H1 (cell line): ENCODE results near the gene MFRP. TPM values are rescaled to one million over a fixed set of nuclear protein-coding genes. Genes with fewer than 3 reads are reported as not detected.

Experiments
- CTCF ChIA-PET: fragments of 300-600 bp; sonication (Branson Sonifier 250); formaldehyde crosslinking; loops from one replicate; lab custom pipeline; 2021; ENCODE audit not compliant: partially characterized antibody; lab: Charles Lee
- POLR2A ChIA-PET: fragments of 300-600 bp; sonication (Branson Sonifier 250); formaldehyde crosslinking; loops from one replicate; lab custom pipeline; 2021; ENCODE audit warnings: inconsistent platforms; ENCODE audit not compliant: partially characterized antibody; lab: Charles Lee
- DNase-seq, 2 experiments: peaks; one replicate each; pipeline versions ENCODE4 v3.0.0 to v3.0.0-alpha.2; 2010 to 2022; ENCODE audit warnings: low spot score in 2 of 2, low read depth in 1 of 2, mixed read lengths in 1 of 2
- FAIRE-seq: peaks from 2 replicates; lab custom pipeline; 2011; peaks lifted over from hg19 to GRCh38; lab: Jason Lieb, UNC
- H2AFZ ChIP-seq: 2 replicates; pipeline ENCODE4 v1.8.1; 2012; ENCODE audit warnings: low read length, inconsistent platforms
- H2AK5ac ChIP-seq: 2 replicates; pipeline ENCODE4 v1.6.1; 2013; ENCODE audit warnings: low read depth, low read length
- H2BK120ac ChIP-seq: replicated peaks from 2 replicates; pipeline ENCODE3; 2013; ENCODE audit warnings: low read depth, low read length, inconsistent platforms
- H2BK12ac ChIP-seq: 2 replicates; pipeline ENCODE4 v1.6.1; 2013; ENCODE audit warnings: low read depth, low read length
- H2BK15ac ChIP-seq: 2 replicates; pipeline ENCODE4 v1.6.1; 2013; ENCODE audit warnings: low read length
- H2BK20ac ChIP-seq: 2 replicates; pipeline ENCODE4 v1.6.1; 2013; ENCODE audit warnings: low read length
- H2BK5ac ChIP-seq: 2 replicates; pipeline ENCODE4 v1.6.1; 2013; ENCODE audit warnings: low read depth, low read length
- H3K14ac ChIP-seq: 2 replicates; pipeline ENCODE4 v1.6.1; 2013; ENCODE audit warnings: inconsistent platforms; ENCODE audit not compliant: insufficient read length
- H3K18ac ChIP-seq: 2 replicates; pipeline ENCODE4 v1.6.1; 2013; ENCODE audit warnings: low read length; ENCODE audit errors: extremely low read depth
- H3K23ac ChIP-seq: 2 replicates; pipeline ENCODE4 v1.6.1; 2013; ENCODE audit warnings: inconsistent platforms; ENCODE audit not compliant: insufficient read length
- H3K23me2 ChIP-seq: 2 replicates; pipeline ENCODE4 v1.6.1; 2013; ENCODE audit warnings: low read depth, low read length
- H3K27ac ChIP-seq: 2 replicates; pipeline ENCODE4 v1.6.1; 2011; ENCODE audit warnings: low read depth, low read length, inconsistent platforms
- H3K27me3 ChIP-seq, 4 experiments: replicated peaks in 1 of 4; 1 replicate in 1 of 4; 2 replicates in 3 of 4; pipeline versions ENCODE4 v1.6.1 to v1.8.1; 2011 to 2013; ENCODE audit warnings: low read length in 3 of 4, mild to moderate bottlenecking in 3 of 4, inconsistent platforms in 2 of 4, mixed read lengths in 2 of 4, moderate library complexity in 1 of 4; ENCODE audit not compliant: control insufficient read depth in 3 of 4, insufficient read depth in 3 of 4; ENCODE audit errors: extremely low read depth in 1 of 4
- H3K36me3 ChIP-seq, 4 experiments: 2 replicates each; pipeline versions ENCODE4 v1.6.1 to v1.8.1; 2011 to 2013; ENCODE audit warnings: mild to moderate bottlenecking in 4 of 4, low read length in 3 of 4, moderate library complexity in 2 of 4, control low read depth in 1 of 4, inconsistent platforms in 1 of 4; ENCODE audit not compliant: insufficient read depth in 4 of 4, control insufficient read depth in 2 of 4
- H3K4ac ChIP-seq: replicated peaks from 2 replicates; pipeline ENCODE3; 2013; ENCODE audit warnings: low read length, low read depth, mixed read lengths, inconsistent platforms; ENCODE audit not compliant: insufficient read length
- H3K4me1 ChIP-seq, 4 experiments: replicated peaks in 1 of 4; 1 replicate in 1 of 4; 2 replicates in 3 of 4; pipeline versions ENCODE4 v1.6.1 to v1.8.1; 2011 to 2013; ENCODE audit warnings: low read length in 3 of 4, inconsistent platforms in 2 of 4, mixed read lengths in 1 of 4; ENCODE audit not compliant: insufficient read depth in 4 of 4, control insufficient read depth in 3 of 4
- H3K4me2 ChIP-seq, 2 experiments: 2 replicates each; pipeline versions ENCODE4 v1.6.1 to v1.8.1; 2011 to 2013; ENCODE audit warnings: low read depth in 2 of 2, low read length in 2 of 2, control low read depth in 1 of 2, inconsistent platforms in 1 of 2, mild to moderate bottlenecking in 1 of 2; ENCODE audit not compliant: insufficient read depth in 1 of 2
- H3K4me3 ChIP-seq, 4 experiments: fragments of 200-600, 300-600 bp in 1 of 4; sonication (generic), shearing (Covaris generic), sonication (Bioruptor Twin) in 1 of 4; 2 replicates each; pipeline versions ENCODE4 v1.5.1 to v1.8.1; 2011 to 2016; ENCODE audit warnings: low read length in 4 of 4, low read depth in 3 of 4, control low read depth in 2 of 4, inconsistent platforms in 2 of 4, mild to moderate bottlenecking in 2 of 4, mixed read lengths in 1 of 4, moderate library complexity in 1 of 4; ENCODE audit not compliant: insufficient read depth in 2 of 4; ENCODE audit errors: extremely low read depth in 1 of 4
- H3K56ac ChIP-seq: replicated peaks from 2 replicates; pipeline ENCODE3; 2013; ENCODE audit warnings: low read depth, mild to moderate bottlenecking, mixed read lengths, low read length, inconsistent platforms; ENCODE audit not compliant: insufficient read length
- H3K79me1 ChIP-seq: 2 replicates; pipeline ENCODE4 v1.6.1; 2013; ENCODE audit warnings: low read depth, low read length, control low read depth
- H3K79me2 ChIP-seq, 2 experiments: 2 replicates each; pipeline versions ENCODE4 v1.6.1 to v1.8.1; 2012 to 2013; ENCODE audit warnings: low read length in 2 of 2, mild to moderate bottlenecking in 2 of 2, inconsistent platforms in 1 of 2; ENCODE audit not compliant: insufficient read depth in 2 of 2, control insufficient read depth in 1 of 2
- H3K9ac ChIP-seq, 4 experiments: replicated peaks in 1 of 4; 1 replicate in 1 of 4; 2 replicates in 3 of 4; pipeline versions ENCODE4 v1.6.1 to v1.8.1; 2011 to 2013; ENCODE audit warnings: low read depth in 3 of 4, low read length in 3 of 4, control low read depth in 2 of 4, mild to moderate bottlenecking in 2 of 4, moderate library complexity in 2 of 4, inconsistent platforms in 1 of 4; ENCODE audit errors: extremely low read depth in 1 of 4
- H3K9me3 ChIP-seq, 2 experiments: 2 replicates each; pipeline versions ENCODE4 v1.6.1 to v1.8.1; 2012 to 2013; ENCODE audit warnings: mild to moderate bottlenecking in 2 of 2, moderate library complexity in 2 of 2, control low read depth in 1 of 2, inconsistent platforms in 1 of 2, low read depth in 1 of 2, low read length in 1 of 2, mixed read lengths in 1 of 2; ENCODE audit not compliant: insufficient read depth in 2 of 2
- H4K20me1 ChIP-seq, 2 experiments: replicated peaks in 1 of 2; 2 replicates each; pipeline versions ENCODE3 to v1.8.1; 2011 to 2013; ENCODE audit warnings: inconsistent platforms in 2 of 2, low read length in 2 of 2, mild to moderate bottlenecking in 1 of 2; ENCODE audit not compliant: insufficient read depth in 2 of 2, control insufficient read depth in 1 of 2
- H4K5ac ChIP-seq: 2 replicates; pipeline ENCODE4 v1.6.1; 2013; ENCODE audit warnings: low read length, low read depth, mixed read lengths, inconsistent platforms; ENCODE audit not compliant: insufficient read length
- H4K8ac ChIP-seq: 2 replicates; pipeline ENCODE4 v1.8.0; 2013; ENCODE audit warnings: mild to moderate bottlenecking, moderate library complexity, low read length, inconsistent platforms; ENCODE audit not compliant: insufficient read depth; ENCODE audit errors: extremely low read depth
- H4K91ac ChIP-seq: replicated peaks from 2 replicates; pipeline ENCODE3; 2013; ENCODE audit warnings: low read length, mixed read lengths, inconsistent platforms; ENCODE audit not compliant: insufficient read length
- POLR2AphosphoS5 ChIP-seq: IDR thresholded peaks from 2 replicates; pipeline ENCODE4 v1.6.1; 2011; ENCODE audit warnings: low read depth, low read length
- RAD21 ChIP-seq, 2 experiments: IDR thresholded peaks in 1 of 2; conservative IDR thresholded peaks in 1 of 2; 2 replicates each; pipeline ENCODE4 v1.6.1; 2011; ENCODE audit warnings: low read depth in 2 of 2, low read length in 2 of 2, improper control_type of control experiment in 1 of 2, inconsistent platforms in 1 of 2, mild to moderate bottlenecking in 1 of 2, moderate library complexity in 1 of 2
- WGBS, 2 experiments: shearing (Covaris generic) in 1 of 2; methylation state at CpG; one replicate each; pipeline versions ENCODE4 v1.1.6 to v1.1.7; 2013 to 2015; ENCODE audit warnings: low lambda C conversion rate in 2 of 2, mixed read lengths in 2 of 2, inconsistent platforms in 1 of 2, low coverage in 1 of 2, missing lambda C conversion rate in 1 of 2; ENCODE audit not compliant: insufficient replicate concordance in 2 of 2, insufficient coverage in 1 of 2, insufficient read length in 1 of 2; ENCODE audit errors: extremely low coverage in 1 of 2, missing lambda C conversion rate in 1 of 2; 5-methylcytosine and 5-hydroxymethylcytosine counted together
- polyA plus RNA-seq, 7 experiments: library from polyadenylated mRNA; depleted of rRNA in 3 of 7; stranded (reverse) in 5 of 7; unstranded in 2 of 7; fragments of >200 nt in 5 of 7; fragments of 200-250 nt in 2 of 7; gene quantifications; 1 replicate in 5 of 7; 2 replicates in 1 of 7; 4 replicates in 1 of 7; pipeline versions ENCODE4 v1.2.1 to v1.2.3, GENCODE V29; 2011 to 2013; ENCODE audit warnings: missing spikeins in 2 of 7, mixed read lengths in 2 of 7
- total RNA-seq: library from RNA; stranded (reverse); fragmentation: NEBNext Ultra II Directional; extraction: Animal tissue kit (Norgen Biotek cat#: 25700); gene quantifications from 2 replicates; pipeline ENCODE4 v1.2.1, GENCODE V29; 2021

MFRP gene
- total and polyA plus RNA-seq, 2 of the 8 experiments (the other 6 are each of a cell fraction or from before 2014, with no cell fraction given), result 0.02 TPM; not detected in 1

DNA sequence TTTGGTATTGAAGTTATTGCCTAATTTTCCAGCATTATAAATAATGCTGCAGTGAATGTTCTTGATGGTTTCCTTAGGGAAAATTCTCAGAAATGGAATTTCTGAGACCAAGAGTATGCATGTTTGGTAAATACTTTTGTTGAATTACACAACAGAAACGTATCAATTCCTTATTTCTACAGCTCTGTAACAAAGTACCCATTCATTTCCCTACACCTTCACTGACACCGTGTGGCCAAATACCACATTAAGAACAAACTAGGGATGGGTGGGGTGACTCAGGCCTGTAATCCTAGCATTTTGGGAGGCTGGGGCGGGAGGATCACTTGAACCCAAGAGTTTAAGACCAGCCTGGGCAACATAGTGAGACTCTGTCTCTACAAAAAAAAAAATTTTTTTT is 51.3 kb downstream of the MFRP start:
- no peaks in the 10 kb centered on the region for H3K27me3 ChIP-seq
- no peak overlapping the region for H2BK120ac ChIP-seq
- H3K27ac ChIP-seq, result no peak overlapping the region
- H3K14ac ChIP-seq, result no peak overlapping the region
- POLR2A ChIA-PET, result no interaction called here
- no peak overlapping the region for H2BK15ac ChIP-seq
- no peak overlapping the region for H2BK20ac ChIP-seq
- H3K4me1 ChIP-seq, result no peaks in the 10 kb centered on the region
- no peak overlapping the region for H4K91ac ChIP-seq
- no peak overlapping the region for H2AK5ac ChIP-seq
- no peak overlapping the region for H3K4me3 ChIP-seq
- CTCF ChIA-PET, result interaction anchor here (0.6 to 2.0 kb wide), 4 partner anchors 9 to 28 kb away, joined by 3 to 5 read pairs (median 3); no protein-coding TSS in a partner anchor
- no peaks in the 10 kb centered on the region for H3K9me3 ChIP-seq
- no peak overlapping the region for H2BK5ac ChIP-seq
- FAIRE-seq (no peak), DNase-seq (no peak)
- no peaks in the 10 kb centered on the region for H3K79me2 ChIP-seq
- H3K4ac ChIP-seq, result no peak overlapping the region
- no peak overlapping the region for H2BK12ac ChIP-seq
- H3K56ac ChIP-seq, result no peak overlapping the region
- no peak overlapping the region for H4K5ac ChIP-seq
- H3K9ac ChIP-seq, result no peak overlapping the region
- peaks cover 28 to 45% (median 39%) of the 10 kb centered on the region in 4 experiments for H3K36me3 ChIP-seq
- no peak overlapping the region for H3K18ac ChIP-seq
- peaks cover 3% of the 10 kb centered on the region in 2 experiments for H4K20me1 ChIP-seq
- H3K23me2 ChIP-seq, result no peaks in the 10 kb centered on the region
- peak in 1 of 2 experiments; percentile 21; a peak in 1 of 4 replicates for TF ChIP-seq RAD21 (IDR thresholded peaks at IDR 0.05 in 1 of 2, conservative IDR thresholded peaks at IDR 0.05 in 1 of 2; ENCODE audit: low read depth in 2 of 2, low read length in 2 of 2)
- TF ChIP-seq POLR2AphosphoS5, result no peak
- no peak overlapping the region for H3K4me2 ChIP-seq
- H3K23ac ChIP-seq, result no peak overlapping the region
- H4K8ac ChIP-seq, result no peak overlapping the region
- H3K79me1 ChIP-seq, result no peaks in the 10 kb centered on the region
- WGBS, 2 experiments, result 78% methylated on average over 3 of the region's 3 CpGs; no CpG with 5 or more reads in 1 of the 2 experiments
- no peak overlapping the region for H2AFZ ChIP-seq
